IPS-20b (cell line): ENCODE measurements around the gene TMEM170A.
"Not testable (repeated sequence)": the region's sequence is repeated elsewhere in the genome, so short reads cannot be mapped to it uniquely, and the experiment has no call there.

ENCODE experiments used
- H3K27ac ChIP-seq: one replicate; pipeline ENCODE4 v1.5.1; 2013; ENCODE audit warnings: low read length
- H3K27me3 ChIP-seq: 2 replicates; pipeline ENCODE4 v1.6.1; 2013; ENCODE audit warnings: mild to moderate bottlenecking, low read length, inconsistent platforms; ENCODE audit not compliant: insufficient read depth
- H3K36me3 ChIP-seq: 2 replicates; pipeline ENCODE4 v1.6.1; 2013; ENCODE audit warnings: low read depth, mild to moderate bottlenecking, inconsistent platforms, low read length, moderate library complexity; ENCODE audit not compliant: insufficient read depth
- H3K4me1 ChIP-seq: 2 replicates; pipeline ENCODE4 v1.6.1; 2013; ENCODE audit warnings: mild to moderate bottlenecking, control low read depth, inconsistent platforms, low read length, moderate library complexity; ENCODE audit not compliant: insufficient read depth
- H3K4me3 ChIP-seq: 2 replicates; pipeline ENCODE4 v1.5.1; 2013; ENCODE audit warnings: mild to moderate bottlenecking, low read length, inconsistent platforms
- H3K9ac ChIP-seq: 2 replicates; pipeline ENCODE4 v1.6.1; 2013; ENCODE audit warnings: low read depth, mild to moderate bottlenecking, inconsistent platforms, low read length, moderate library complexity
- H3K9me3 ChIP-seq: 2 replicates; pipeline ENCODE4 v1.6.1; 2013; ENCODE audit warnings: mild to moderate bottlenecking, low read depth, low read length, inconsistent platforms; ENCODE audit not compliant: insufficient read depth

The TMEM170A gene

GRCh38 chr16:75478480-75479345 is 14.2 kb upstream of the TMEM170A start:
- Histone ChIP-seq H3K27me3 (no peaks in the 10 kb centered on the region), H3K27ac (no peak overlapping the region), H3K9me3 (no peaks in the 10 kb centered on the region), H3K4me3 (no peak overlapping the region), H3K4me1 (no peaks in the 10 kb centered on the region), H3K36me3 (peaks cover 30% of the 10 kb centered on the region), H3K9ac (no peak overlapping the region)

DNA sequence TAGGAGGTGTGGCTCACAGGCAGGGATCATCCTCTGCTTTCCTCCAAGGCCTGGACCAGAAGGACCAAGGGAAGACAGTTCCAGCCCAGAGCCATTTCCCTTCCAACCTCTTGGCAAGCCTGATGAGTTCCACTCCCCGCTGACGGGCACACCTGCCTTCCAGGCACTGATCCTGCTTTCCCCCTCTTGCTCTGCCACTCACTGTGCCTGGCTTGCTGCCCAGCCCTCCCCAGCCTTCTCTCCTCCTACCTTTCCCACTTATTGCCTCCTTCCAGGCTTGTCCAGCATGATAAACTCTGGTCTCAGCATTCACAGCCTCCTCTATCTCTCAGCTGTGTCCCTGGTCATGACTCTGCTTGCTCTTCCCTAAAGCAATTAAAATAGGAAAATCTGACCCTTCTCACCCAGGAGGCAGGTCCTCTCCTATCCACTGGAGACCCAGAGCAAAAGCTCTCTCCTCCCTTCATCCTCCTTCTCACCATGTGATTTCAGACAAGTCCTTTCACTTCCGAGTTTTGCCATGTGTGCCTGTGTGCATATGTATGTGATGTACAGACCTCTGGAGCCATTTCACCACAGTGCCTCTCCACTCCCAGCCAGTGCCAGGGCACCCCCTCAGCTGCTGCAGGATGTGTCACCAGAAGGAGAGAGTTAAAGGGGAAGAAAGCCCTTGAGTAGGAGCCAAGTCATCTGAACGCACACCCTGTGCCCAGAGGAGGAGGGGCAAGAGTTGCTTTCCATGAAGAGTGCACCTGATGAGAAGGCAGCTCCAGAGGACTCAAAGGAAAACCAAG is 13.4 kb upstream of the TMEM170A start:
- Histone ChIP-seq H3K36me3 (peaks cover 30% of the 10 kb centered on the region), H3K4me3 (no peak overlapping the region), H3K27ac (no peak overlapping the region)

GRCh38 chr16:75476817-75477216 is 12.3 kb upstream of the TMEM170A start:
- H3K9me3 ChIP-seq, result no peaks in the 10 kb centered on the region
- H3K4me1 ChIP-seq, result peaks cover 10% of the 10 kb centered on the region; the same call in 1 of the 2 replicates
- H3K4me3 ChIP-seq, result no peak overlapping the region
- no peak overlapping the region for H3K27ac ChIP-seq
- H3K36me3 ChIP-seq, result peaks cover 30% of the 10 kb centered on the region
- no peaks in the 10 kb centered on the region for H3K27me3 ChIP-seq
- no peak overlapping the region for H3K9ac ChIP-seq

More for the DNA sequence above, 13.4 kb upstream of the TMEM170A start:
- H3K9me3 ChIP-seq, result no peaks in the 10 kb centered on the region
- no peaks in the 10 kb centered on the region for H3K4me1 ChIP-seq
- H3K27me3 ChIP-seq, result no peaks in the 10 kb centered on the region
- no peak overlapping the region for H3K9ac ChIP-seq

GRCh38 chr16:75475420-75475847 is 10.9 kb upstream of the TMEM170A start:
- Histone ChIP-seq H3K27ac (no peak overlapping the region), H3K9ac (no peak overlapping the region), H3K27me3 (no peaks in the 10 kb centered on the region), H3K4me3 (no peak overlapping the region), H3K4me1 (peaks cover 15% of the 10 kb centered on the region; the same call in 1 of the 2 replicates), H3K9me3 (no peaks in the 10 kb centered on the region), H3K36me3 (peaks cover 22% of the 10 kb centered on the region)

GRCh38 chr16:75472908-75473877 is 8.7 kb upstream of the TMEM170A start:
- H3K27ac ChIP-seq, result peak overlapping the region; percentile 48
- H3K36me3 ChIP-seq, result peaks cover 14% of the 10 kb centered on the region
- peaks cover 15% of the 10 kb centered on the region; the same call in 1 of the 2 replicates for H3K4me1 ChIP-seq
- H3K9ac ChIP-seq, result peak overlapping the region; percentile 32; the same call in 1 of the 2 replicates
- H3K9me3 ChIP-seq, result no peaks in the 10 kb centered on the region
- H3K4me3 ChIP-seq, result no peak overlapping the region
- H3K27me3 ChIP-seq, result no peaks in the 10 kb centered on the region

- Histone ChIP-seq H3K27ac (peak overlapping the region; percentile 48), H3K27me3 (no peaks in the 10 kb centered on the region), H3K9me3 (no peaks in the 10 kb centered on the region), H3K4me3 (peak overlapping the region; percentile 49), H3K4me1 (peaks cover 15% of the 10 kb centered on the region; the same call in 1 of the 2 replicates), H3K36me3 (peaks cover 2% of the 10 kb centered on the region), H3K9ac (peak overlapping the region; percentile 61; the same call in 1 of the 2 replicates)
Observed at GRCh38 chr16:75471723-75472633, 7.5 kb upstream of the TMEM170A start.

GRCh38 chr16:75466760-75467159 is 2.3 kb upstream of the TMEM170A start:
- Histone ChIP-seq H3K36me3 (no peaks in the 10 kb centered on the region), H3K4me3 (no peak overlapping the region), H3K9me3 (no peaks in the 10 kb centered on the region), H3K4me1 (peaks cover 10% of the 10 kb centered on the region; the same call in 1 of the 2 replicates), H3K27ac (no peak overlapping the region), H3K27me3 (no peaks in the 10 kb centered on the region), H3K9ac (no peak overlapping the region)

DNA sequence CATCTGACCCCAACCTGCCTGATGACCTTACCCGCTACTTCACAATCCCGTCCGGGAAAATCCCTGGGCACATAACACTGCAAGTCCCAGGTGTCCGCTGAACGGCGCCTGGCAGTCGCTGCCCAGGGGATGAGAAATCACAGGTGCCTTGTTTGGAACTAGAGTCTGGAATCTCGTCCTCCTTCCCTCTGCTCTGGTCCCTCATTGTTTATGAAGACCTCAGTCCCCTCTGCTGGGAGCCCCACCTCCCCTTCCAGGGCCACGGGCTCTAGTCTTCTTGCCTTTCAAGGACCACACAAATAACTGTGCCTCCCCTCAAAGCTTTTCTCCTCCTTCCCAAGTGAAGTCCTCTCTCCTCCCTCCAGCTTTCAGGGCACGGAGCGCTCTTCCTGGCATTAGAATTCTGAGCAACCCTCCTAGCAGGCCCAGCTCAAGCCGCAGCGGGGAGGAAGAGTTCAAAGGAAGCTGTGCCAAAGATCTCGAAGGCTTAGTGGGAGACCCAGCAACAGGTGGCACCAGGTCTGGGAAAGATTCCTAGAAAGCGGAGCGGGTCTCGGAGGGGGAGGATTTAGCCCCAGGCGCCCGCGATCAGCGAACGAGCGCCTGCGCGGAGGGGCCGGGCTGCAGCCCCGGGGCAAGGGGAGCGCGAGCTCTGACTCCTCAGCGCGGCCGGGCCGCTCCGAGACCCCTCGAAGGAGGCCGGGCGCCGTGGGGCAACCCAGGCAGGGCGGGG is 934 bp downstream of the TMEM170A start:
- peak overlapping the region; percentile 86 for H3K9ac ChIP-seq
- H3K4me3 ChIP-seq, result peak overlapping the region; percentile 89
- not testable (repeated sequence) for H3K36me3 ChIP-seq, H3K4me1 ChIP-seq, H3K9me3 ChIP-seq, H3K27me3 ChIP-seq
- H3K27ac ChIP-seq, result peak overlapping the region; percentile 23

DNA sequence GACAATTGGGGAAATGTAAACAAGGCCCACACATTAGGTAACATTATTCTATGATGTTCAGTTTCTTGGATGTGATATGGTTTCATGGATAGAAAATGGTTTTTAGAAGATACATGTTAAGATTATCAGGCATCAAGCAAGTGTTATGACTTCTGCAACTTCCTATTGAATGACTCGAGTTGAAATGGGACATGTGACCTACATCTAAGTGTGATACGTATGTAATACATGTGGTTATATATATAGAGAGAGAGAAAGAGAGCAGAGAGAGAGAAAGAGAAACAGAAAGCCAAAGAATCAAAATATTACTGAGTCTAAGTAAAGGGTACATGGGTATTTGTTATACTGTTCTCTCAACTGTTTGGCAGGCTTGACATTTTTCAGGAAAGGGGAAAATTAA is 1.7 kb downstream of the TMEM170A start:
- no peaks in the 10 kb centered on the region for H3K27me3 ChIP-seq
- H3K9me3 ChIP-seq, result no peaks in the 10 kb centered on the region
- peak overlapping the region; percentile 89 for H3K4me3 ChIP-seq
- H3K27ac ChIP-seq, result no peak overlapping the region
- H3K4me1 ChIP-seq, result peaks cover 10% of the 10 kb centered on the region
- H3K9ac ChIP-seq, result peak overlapping the region; percentile 86; the same call in 1 of the 2 replicates
- peaks cover 9% of the 10 kb centered on the region; the same call in 1 of the 2 replicates for H3K36me3 ChIP-seq

GRCh38 chr16:75461575-75461974 is 2.9 kb downstream of the TMEM170A start:
- Histone ChIP-seq H3K27ac (no peak overlapping the region), H3K9me3 (no peaks in the 10 kb centered on the region), H3K4me3 (no peak overlapping the region), H3K4me1 (peaks cover 18% of the 10 kb centered on the region), H3K36me3 (peaks cover 9% of the 10 kb centered on the region; the same call in 1 of the 2 replicates), H3K9ac (no peak overlapping the region), H3K27me3 (no peaks in the 10 kb centered on the region)
